Stomach (tissue), 9 donors: ENCODE data around the gene MAPKAPK3. TPM values are rescaled to one million over a fixed set of nuclear protein-coding genes. Genes with fewer than 3 reads are reported as not detected.

Source experiments
- DNase-seq, 2 donors: peaks; one replicate each; pipeline versions ENCODE4 v3.0.0 to v3.0.0-alpha.2; 2013 to 2019
- H3K27ac ChIP-seq, 5 donors: fragments of 200-600 bp in 4 of 5; sonication (generic) in 4 of 5; one replicate each; pipeline ENCODE4 v1.5.1; 2013 to 2019; ENCODE audit warnings: mild to moderate bottlenecking in 1 of 5, moderate library complexity in 1 of 5
- H3K27me3 ChIP-seq, 3 donors: fragments of 200-600 bp; sonication (generic); one replicate each; pipeline ENCODE4 v1.5.1; 2017 to 2019; ENCODE audit warnings: mixed run types in 1 of 3
- H3K36me3 ChIP-seq, 4 donors: fragments of 200-600 bp; sonication (generic); 1 replicate in 3 of 4; 2 replicates in 1 of 4; pipeline ENCODE4 v1.5.1; 2016 to 2019
- H3K4me1 ChIP-seq, 4 donors: fragments of 200-600 bp; sonication (generic); one replicate each; pipeline ENCODE4 v1.5.1; 2016 to 2019
- H3K4me3 ChIP-seq, 4 donors: fragments of 200-600 bp; sonication (generic) in 3 of 4; one replicate each; pipeline ENCODE4 v1.5.1; 2016 to 2019; ENCODE audit warnings: mild to moderate bottlenecking in 1 of 4
- H3K9me3 ChIP-seq, 4 donors: fragments of 200-600 bp; sonication (generic); one replicate each; pipeline ENCODE4 v1.5.1; 2016 to 2019
- EP300 ChIP-seq: sonication (generic); formaldehyde crosslinking; IDR thresholded peaks from one replicate; pipeline ENCODE4 v1.6.1; 2017; ENCODE audit warnings: antibody characterized with exemption
- POLR2A ChIP-seq, 4 donors: fragments of 450-650 bp; IDR thresholded peaks; one replicate each; pipeline ENCODE4 v1.6.1; 2016; ENCODE audit warnings: antibody characterized with exemption in 4 of 4, control low read depth in 2 of 4, mild to moderate bottlenecking in 1 of 4, moderate library complexity in 1 of 4
- POLR2AphosphoS5 ChIP-seq, 3 donors: sonication (generic); formaldehyde crosslinking; IDR thresholded peaks; one replicate each; pipeline ENCODE4 v1.6.1; 2016; ENCODE audit warnings: antibody characterized with exemption in 3 of 3
- WGBS, 5 donors: extraction: QIAGEN DNeasy Blood & Tissue Kit in 3 of 5; methylation state at CpG; one replicate each; pipeline versions ENCODE4 v1.1.5 to v1.1.7; 2013 to 2018; 5-methylcytosine and 5-hydroxymethylcytosine counted together
- intact Hi-C: fragments of 100-400 bp; cut with DNase I; formaldehyde crosslinking; loops from one replicate; pipeline ENCODE4 v1.15.1; 2023; ENCODE audit warnings: low total_unique reads
- polyA plus RNA-seq, 3 donors: library from polyadenylated mRNA; stranded (reverse); fragments of 200-250 nt; gene quantifications; one replicate each; pipeline ENCODE4 v1.2.3, GENCODE V29; 2013
- total RNA-seq, 5 donors: library from RNA; depleted of rRNA; stranded (reverse); fragments of >200 nt; gene quantifications; one replicate each; pipeline versions ENCODE4 v1.1.0 to v1.2.3, GENCODE V29; 2014 to 2016
- TF ChIP-seq, protein P1 (sequence below), 7 experiments: fragments of 450-650 bp in 4 of 7; fragments of 200-600 bp in 3 of 7; sonication (generic) in 3 of 7; IDR thresholded peaks; one replicate each; pipeline ENCODE4 v1.5.1; 2016 to 2019; ENCODE audit warnings: antibody characterized with exemption in 7 of 7, control low read depth in 2 of 7, mild to moderate bottlenecking in 1 of 7
- donor health status: healthy with polysubstance abuse.
- donor health status: Bipolar disorder and iron deficiency.
- donor health status: healthy.

The MAPKAPK3 gene
- total and polyA plus RNA-seq, 8 donors: 10.3 to 50.0 (median 29.4) TPM

DNA sequence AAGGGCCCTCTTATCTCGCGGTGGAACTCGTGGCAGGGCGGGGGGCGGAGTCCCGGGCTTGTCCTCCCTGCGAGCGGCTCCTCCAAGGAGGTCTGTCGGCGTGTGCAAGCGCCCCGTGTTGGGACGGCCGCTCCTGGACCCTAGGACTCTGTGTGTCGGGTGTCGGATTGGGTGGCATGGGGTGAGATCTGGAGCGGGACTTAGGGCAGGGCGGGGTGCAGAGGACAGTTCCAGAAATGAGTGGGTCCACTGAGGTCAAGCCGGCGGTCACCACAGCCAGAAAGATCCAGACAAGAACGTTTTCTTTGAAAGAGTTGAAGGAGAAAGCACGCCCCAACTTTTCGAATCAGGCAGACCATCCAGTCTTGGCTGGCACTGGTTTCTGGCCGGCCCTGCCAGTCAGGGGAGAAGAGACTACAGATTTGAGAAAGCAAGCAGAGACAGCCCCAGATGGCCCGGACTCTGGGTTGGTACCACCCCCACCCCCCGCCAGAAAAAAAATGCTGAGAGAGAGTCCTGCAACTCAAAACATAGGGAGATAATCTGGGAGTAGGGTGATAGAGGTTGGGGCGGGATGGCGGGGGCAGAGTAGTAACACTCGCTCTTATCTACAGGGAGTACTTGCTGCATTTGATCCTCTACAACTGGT is 4.6 kb upstream of the MAPKAPK3 start:
- peaks cover 33 to 76% (median 72%) of the 10 kb centered on the region in 4 donors for H3K4me1 ChIP-seq
- peak overlapping the region; percentile 59 to 83 (median 71) for H3K4me3 ChIP-seq
- peak in 1 of 3 donors; percentile 43 for TF ChIP-seq POLR2AphosphoS5 (IDR thresholded peaks at IDR 0.05)
- TF ChIP-seq POLR2A (IDR thresholded peaks at IDR 0.05): no peak
- no peaks in the 10 kb centered on the region for H3K27me3 ChIP-seq
- peaks cover 10 to 12% (median 12%) of the 10 kb centered on the region in 4 donors for H3K36me3 ChIP-seq
- no peak for DNase-seq
- no peaks in the 10 kb centered on the region for H3K9me3 ChIP-seq
- H3K27ac ChIP-seq: peak overlapping the region; percentile 87 to 97 (median 91)
- intact Hi-C loops: loop anchor here (5.0 kb wide), 1 partner anchor 40 kb away; no protein-coding TSS in a partner anchor
- 2 to 5% (median 3%) methylated on average over 24 to 29 of the region's 29 CpGs for WGBS, 5 donors

DNA sequence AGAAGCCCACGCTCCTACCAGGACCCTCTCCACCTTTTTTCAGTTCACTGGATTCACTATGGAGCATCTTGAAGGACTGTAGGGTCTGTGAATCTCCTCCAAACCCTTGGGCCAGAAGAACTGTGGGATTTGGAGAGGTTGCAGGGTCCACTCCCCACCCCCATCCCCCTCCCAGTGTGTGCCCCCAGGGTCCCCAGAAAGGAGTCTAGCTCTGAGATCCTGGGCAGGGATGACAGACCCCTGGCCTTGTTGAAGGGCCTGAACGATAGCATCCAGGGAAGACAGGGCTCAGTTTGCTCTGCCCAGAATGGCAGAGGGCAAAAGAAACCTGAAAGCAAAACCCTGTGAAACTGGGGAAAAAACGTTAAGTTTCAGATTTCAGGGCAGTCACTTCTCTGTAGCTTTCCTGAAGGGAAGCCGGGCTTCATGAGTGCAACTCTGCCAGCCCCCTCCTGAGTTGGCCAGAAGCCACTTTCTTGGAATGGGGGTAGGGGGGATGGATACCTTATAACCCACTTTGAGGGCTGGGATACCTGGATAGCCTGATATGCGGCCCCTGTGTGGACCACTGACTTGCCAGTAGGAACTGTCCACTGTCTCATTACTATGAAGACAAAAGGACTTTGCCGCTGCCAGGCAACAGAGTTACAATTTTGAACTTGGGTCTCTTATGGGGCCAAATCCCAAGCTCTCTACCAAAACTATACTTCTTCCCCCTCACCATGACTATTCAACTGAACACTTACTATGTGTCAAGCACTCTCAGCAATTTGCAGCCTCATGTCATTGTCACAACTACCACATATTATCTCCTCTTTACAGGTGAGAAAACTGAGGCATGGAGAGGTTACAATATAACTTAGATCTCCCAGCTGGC is 3.7 kb upstream of the MAPKAPK3 start:
- H3K4me3 ChIP-seq: peak overlapping the region in 1 of 4 donors; percentile 83
- WGBS, 5 donors: 50 to 71% (median 68%) methylated on average over 4 to 6 of the region's 6 CpGs
- no peaks in the 10 kb centered on the region for H3K27me3 ChIP-seq
- peak overlapping the region; percentile 87 to 97 (median 91) for H3K27ac ChIP-seq
- H3K4me1 ChIP-seq: peaks cover 38 to 76% (median 72%) of the 10 kb centered on the region in 4 donors
- intact Hi-C loops: loop anchor here (5.0 kb wide), 1 partner anchor 41 kb away; no protein-coding TSS in a partner anchor
- no peaks in the 10 kb centered on the region for H3K9me3 ChIP-seq
- TF ChIP-seq POLR2A (IDR thresholded peaks at IDR 0.05): no peak
- TF ChIP-seq, protein P1, sequence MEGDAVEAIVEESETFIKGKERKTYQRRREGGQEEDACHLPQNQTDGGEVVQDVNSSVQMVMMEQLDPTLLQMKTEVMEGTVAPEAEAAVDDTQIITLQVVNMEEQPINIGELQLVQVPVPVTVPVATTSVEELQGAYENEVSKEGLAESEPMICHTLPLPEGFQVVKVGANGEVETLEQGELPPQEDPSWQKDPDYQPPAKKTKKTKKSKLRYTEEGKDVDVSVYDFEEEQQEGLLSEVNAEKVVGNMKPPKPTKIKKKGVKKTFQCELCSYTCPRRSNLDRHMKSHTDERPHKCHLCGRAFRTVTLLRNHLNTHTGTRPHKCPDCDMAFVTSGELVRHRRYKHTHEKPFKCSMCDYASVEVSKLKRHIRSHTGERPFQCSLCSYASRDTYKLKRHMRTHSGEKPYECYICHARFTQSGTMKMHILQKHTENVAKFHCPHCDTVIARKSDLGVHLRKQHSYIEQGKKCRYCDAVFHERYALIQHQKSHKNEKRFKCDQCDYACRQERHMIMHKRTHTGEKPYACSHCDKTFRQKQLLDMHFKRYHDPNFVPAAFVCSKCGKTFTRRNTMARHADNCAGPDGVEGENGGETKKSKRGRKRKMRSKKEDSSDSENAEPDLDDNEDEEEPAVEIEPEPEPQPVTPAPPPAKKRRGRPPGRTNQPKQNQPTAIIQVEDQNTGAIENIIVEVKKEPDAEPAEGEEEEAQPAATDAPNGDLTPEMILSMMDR (IDR thresholded peaks at IDR 0.05): no peak
- no peak for TF ChIP-seq POLR2AphosphoS5 (IDR thresholded peaks at IDR 0.05)
- TF ChIP-seq EP300: no peak
- H3K36me3 ChIP-seq: peaks cover 1 to 4% (median 3%) of the 10 kb centered on the region in 4 donors
- no peak for DNase-seq

DNA sequence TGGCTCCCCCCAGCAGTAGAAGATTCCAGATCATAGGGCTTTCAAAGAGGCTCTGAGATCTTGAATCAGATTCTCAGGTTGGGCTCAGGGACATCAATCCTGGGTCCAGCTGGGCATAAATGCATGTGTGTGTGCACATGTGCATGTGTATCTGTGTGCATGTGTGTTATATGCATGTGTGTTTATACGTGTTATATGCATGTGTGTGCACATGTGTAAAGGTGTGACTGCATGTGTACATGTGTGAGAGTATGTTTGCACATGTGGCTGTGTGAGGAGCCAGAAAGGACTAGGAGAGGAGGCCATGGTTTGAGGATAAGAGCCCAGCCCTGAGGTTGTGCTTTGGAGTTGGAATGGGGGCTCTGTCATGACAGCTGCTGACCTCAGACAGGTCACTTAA is 1.8 kb upstream of the MAPKAPK3 start:
- Histone ChIP-seq H3K27ac (no peak overlapping the region), H3K4me1 (peaks cover 45 to 76% (median 69%) of the 10 kb centered on the region in 4 donors), H3K9me3 (no peaks in the 10 kb centered on the region), H3K36me3 (no peaks in the 10 kb centered on the region), H3K27me3 (no peaks in the 10 kb centered on the region), H3K4me3 (no peak overlapping the region)
- 60 to 77% (median 75%) methylated on average over 1 of the region's 1 CpG for WGBS, 5 donors
- TF ChIP-seq POLR2A (IDR thresholded peaks at IDR 0.05) (no peak), POLR2AphosphoS5 (IDR thresholded peaks at IDR 0.05) (no peak), EP300 (no peak)
- TF ChIP-seq, protein P1 (IDR thresholded peaks at IDR 0.05): no peak
- intact Hi-C loops: no loop called here
- no peak for DNase-seq

DNA sequence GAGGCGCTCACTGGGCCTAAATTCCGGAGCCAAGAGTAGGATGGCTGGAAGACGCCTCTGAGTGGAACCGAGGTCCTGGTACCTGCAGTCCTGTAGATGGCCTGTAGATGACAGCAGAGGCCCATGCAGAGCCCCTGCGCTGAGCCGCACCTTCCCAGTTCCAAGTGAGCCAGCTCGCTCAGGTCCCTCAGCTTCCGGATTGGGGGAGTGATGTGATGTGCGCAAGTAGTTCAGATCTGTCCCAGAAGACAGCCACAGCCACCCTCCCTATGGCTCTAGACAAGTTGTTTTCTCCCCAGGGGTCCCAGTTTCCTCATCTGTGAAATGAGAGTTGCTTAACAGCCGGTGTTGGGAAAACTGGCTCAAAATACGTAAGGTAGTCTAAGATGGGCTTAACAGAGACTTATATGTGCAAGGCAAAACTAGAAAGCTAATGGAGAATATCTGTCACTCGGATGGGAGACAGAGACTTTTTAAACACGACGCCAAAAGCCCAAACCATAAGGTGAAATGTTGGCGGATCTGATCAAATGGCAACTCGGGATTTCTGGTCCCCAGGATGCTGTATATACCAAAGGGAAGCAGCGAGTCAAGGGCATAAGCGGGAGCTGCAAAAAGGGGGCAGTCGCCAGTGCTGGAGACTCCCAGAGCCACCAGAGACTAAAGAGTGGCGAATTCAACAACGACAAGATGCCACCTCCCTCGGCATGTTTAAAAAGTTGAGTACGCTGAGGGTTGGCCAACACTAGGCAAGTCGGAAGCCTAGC is 765 bp upstream of the MAPKAPK3 start:
- H3K36me3 ChIP-seq: no peaks in the 10 kb centered on the region
- DNase-seq: peak; percentile 90 to 95
- TF ChIP-seq, protein P1 (IDR thresholded peaks at IDR 0.05): peak in 5 of 7 experiments; percentile 96 to 99 (median 98)
- TF ChIP-seq EP300: no peak
- peak in 1 of 3 donors; percentile 38 for TF ChIP-seq POLR2AphosphoS5 (IDR thresholded peaks at IDR 0.05)
- TF ChIP-seq POLR2A (IDR thresholded peaks at IDR 0.05): no peak
- peaks cover 40 to 76% (median 68%) of the 10 kb centered on the region in 4 donors for H3K4me1 ChIP-seq
- H3K27me3 ChIP-seq: no peaks in the 10 kb centered on the region
- peak overlapping the region; percentile 63 to 95 (median 84) for H3K4me3 ChIP-seq
- H3K9me3 ChIP-seq: no peaks in the 10 kb centered on the region
- H3K27ac ChIP-seq: peak overlapping the region; percentile 89 to 97 (median 94)
- intact Hi-C loops: no loop called here
- 0 to 1% (median 1%) methylated on average over 22 to 24 of the region's 24 CpGs for WGBS, 5 donors
